Hepatocyte (in vitro differentiated cells): ENCODE measurements around the gene TTYH2. TPM values are rescaled to one million over a fixed set of nuclear protein-coding genes. Genes with fewer than 3 reads are reported as not detected.

ENCODE experiments used
- DNase-seq: peaks from one replicate; pipeline ENCODE4 v3.0.0-alpha.2; 2016; ENCODE audit warnings: low spot score
- H2AFZ ChIP-seq: fragments of 200-600 bp; sonication (generic); 2 replicates; pipeline ENCODE4 v1.6.0; 2016; ENCODE audit warnings: antibody characterized with exemption, mild to moderate bottlenecking
- H3K27ac ChIP-seq: fragments of 200-600 bp; sonication (generic); 2 replicates; pipeline ENCODE4 v1.5.1; 2016; ENCODE audit warnings: mild to moderate bottlenecking
- H3K27me3 ChIP-seq: fragments of 200-600 bp; sonication (generic); 2 replicates; pipeline ENCODE4 v1.6.1; 2016
- H3K36me3 ChIP-seq: fragments of 200-600 bp; sonication (generic); replicated peaks from 2 replicates; pipeline ENCODE4 v1.5.1; 2016; ENCODE audit warnings: low read depth; ENCODE audit not compliant: insufficient read depth
- H3K4me1 ChIP-seq: fragments of 200-600 bp; sonication (generic); 2 replicates; pipeline ENCODE4 v1.5.1; 2016; ENCODE audit warnings: mild to moderate bottlenecking, moderate library complexity; ENCODE audit not compliant: insufficient read depth
- H3K4me2 ChIP-seq: fragments of 200-600 bp; sonication (generic); 2 replicates; pipeline ENCODE4 v1.6.0; 2016
- H3K4me3 ChIP-seq: fragments of 200-600 bp; sonication (generic); 2 replicates; pipeline ENCODE4 v1.5.1; 2016; ENCODE audit warnings: mild to moderate bottlenecking
- H3K79me2 ChIP-seq: fragments of 200-600 bp; sonication (generic); 2 replicates; pipeline ENCODE4 v1.6.0; 2017; ENCODE audit warnings: mild to moderate bottlenecking
- H3K9me2 ChIP-seq: fragments of 200-600 bp; sonication (generic); replicated peaks from 2 replicates; pipeline ENCODE4 v1.6.0; 2017; ENCODE audit warnings: mild to moderate bottlenecking; ENCODE audit not compliant: insufficient read depth
- H3K9me3 ChIP-seq: fragments of 200-600 bp; sonication (generic); 2 replicates; pipeline ENCODE4 v1.5.1; 2016; ENCODE audit warnings: low read depth, mild to moderate bottlenecking
- H4K20me1 ChIP-seq: fragments of 200-600 bp; sonication (generic); 2 replicates; pipeline ENCODE4 v1.6.0; 2016; ENCODE audit warnings: mild to moderate bottlenecking; ENCODE audit not compliant: insufficient read depth, poor library complexity, severe bottlenecking
- EZH2 ChIP-seq: fragments of 200-600 bp; sonication (generic); IDR thresholded peaks from 2 replicates; pipeline ENCODE4 v1.6.1; 2016; ENCODE audit warnings: antibody characterized with exemption, mild to moderate bottlenecking, borderline replicate concordance
- EZH2phosphoT487 ChIP-seq: fragments of 200-600 bp; sonication (generic); IDR thresholded peaks from one replicate; pipeline ENCODE4 v1.6.1; 2018; ENCODE audit warnings: antibody characterized with exemption, mild to moderate bottlenecking, low read depth, moderate library complexity; ENCODE audit not compliant: unreplicated experiment, severe bottlenecking
- WGBS: methylation state at CpG from one replicate; pipeline ENCODE4 v1.1.6; 2016; ENCODE audit warnings: low lambda C conversion rate; ENCODE audit errors: missing lambda C conversion rate; 5-methylcytosine and 5-hydroxymethylcytosine counted together
- polyA plus RNA-seq: library from polyadenylated mRNA; unstranded; fragments of >200 nt; fragmentation: Nextera tagmentation; extraction: Ambion mirVana; gene quantifications from 2 replicates; pipeline ENCODE4 v1.2.1, GENCODE V29; 2016
- total RNA-seq: library from RNA; depleted of rRNA; stranded (reverse); fragments of >200 nt; gene quantifications from 2 replicates; pipeline ENCODE4 v1.2.3, GENCODE V29; 2014
- TF ChIP-seq, protein P1 (sequence below): fragments of 200-600 bp; sonication (generic); IDR thresholded peaks from 2 replicates; pipeline ENCODE4 v1.5.1; 2016; ENCODE audit warnings: antibody characterized with exemption, mild to moderate bottlenecking; ENCODE audit not compliant: poor library complexity

TTYH2 gene
- total and polyA plus RNA-seq, 2 experiments from 2014 or later, result 7.4 to 7.8 TPM

DNA sequence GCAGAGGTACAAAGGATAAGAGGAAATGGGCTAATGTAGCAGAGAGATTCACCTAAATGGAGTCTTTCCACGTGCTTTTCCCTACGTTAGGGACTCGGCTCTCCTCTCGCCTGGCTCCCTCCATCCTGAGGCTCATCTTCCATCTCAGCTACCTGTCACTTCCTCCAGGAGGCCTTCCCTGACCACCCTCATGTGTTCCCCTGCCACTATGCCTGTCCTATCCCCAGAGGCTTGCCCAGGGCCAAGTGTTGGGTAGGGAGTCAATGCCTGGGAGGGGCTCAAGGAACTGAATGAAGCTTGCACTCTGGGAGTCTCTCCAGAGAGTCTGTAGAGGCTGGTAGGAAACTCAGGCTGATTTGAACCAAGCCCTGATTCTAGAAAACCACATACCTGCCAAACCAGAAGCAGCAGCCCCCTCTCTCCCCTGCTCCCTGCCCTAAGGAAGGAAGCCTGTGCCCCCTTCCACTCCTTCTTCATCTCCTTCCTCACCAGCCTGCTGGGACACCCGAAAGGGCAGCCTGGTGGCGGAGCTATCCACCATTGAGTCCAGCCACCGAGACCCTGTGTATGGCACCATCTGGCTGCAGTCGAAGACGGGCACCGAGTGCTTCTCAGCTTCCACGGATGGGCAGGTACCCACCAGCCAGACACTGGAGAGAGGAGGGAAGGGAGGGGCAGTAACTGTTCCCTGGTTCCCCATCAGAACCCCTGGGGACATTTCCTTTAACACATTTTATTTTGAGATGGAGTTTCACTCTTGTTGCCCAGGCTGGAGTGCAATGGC lies 86.0 kb downstream of the TTYH2 start:
- Histone ChIP-seq H3K4me1 (no peaks in the 10 kb centered on the region), H3K9me2 (no peaks in the 10 kb centered on the region), H3K4me3 (no peak overlapping the region), H2AFZ (no peak overlapping the region), H4K20me1 (no peaks in the 10 kb centered on the region), H3K79me2 (no peaks in the 10 kb centered on the region), H3K27me3 (no peaks in the 10 kb centered on the region), H3K27ac (no peak overlapping the region), H3K9me3 (no peaks in the 10 kb centered on the region), H3K4me2 (no peak overlapping the region), H3K36me3 (no peaks in the 10 kb centered on the region)
- WGBS, result 87% methylated on average over 11 of the region's 11 CpGs
- no peak for TF ChIP-seq EZH2
- TF ChIP-seq, protein P1, sequence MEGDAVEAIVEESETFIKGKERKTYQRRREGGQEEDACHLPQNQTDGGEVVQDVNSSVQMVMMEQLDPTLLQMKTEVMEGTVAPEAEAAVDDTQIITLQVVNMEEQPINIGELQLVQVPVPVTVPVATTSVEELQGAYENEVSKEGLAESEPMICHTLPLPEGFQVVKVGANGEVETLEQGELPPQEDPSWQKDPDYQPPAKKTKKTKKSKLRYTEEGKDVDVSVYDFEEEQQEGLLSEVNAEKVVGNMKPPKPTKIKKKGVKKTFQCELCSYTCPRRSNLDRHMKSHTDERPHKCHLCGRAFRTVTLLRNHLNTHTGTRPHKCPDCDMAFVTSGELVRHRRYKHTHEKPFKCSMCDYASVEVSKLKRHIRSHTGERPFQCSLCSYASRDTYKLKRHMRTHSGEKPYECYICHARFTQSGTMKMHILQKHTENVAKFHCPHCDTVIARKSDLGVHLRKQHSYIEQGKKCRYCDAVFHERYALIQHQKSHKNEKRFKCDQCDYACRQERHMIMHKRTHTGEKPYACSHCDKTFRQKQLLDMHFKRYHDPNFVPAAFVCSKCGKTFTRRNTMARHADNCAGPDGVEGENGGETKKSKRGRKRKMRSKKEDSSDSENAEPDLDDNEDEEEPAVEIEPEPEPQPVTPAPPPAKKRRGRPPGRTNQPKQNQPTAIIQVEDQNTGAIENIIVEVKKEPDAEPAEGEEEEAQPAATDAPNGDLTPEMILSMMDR, result no peak
- TF ChIP-seq EZH2phosphoT487, result no peak
- no peak for DNase-seq

DNA sequence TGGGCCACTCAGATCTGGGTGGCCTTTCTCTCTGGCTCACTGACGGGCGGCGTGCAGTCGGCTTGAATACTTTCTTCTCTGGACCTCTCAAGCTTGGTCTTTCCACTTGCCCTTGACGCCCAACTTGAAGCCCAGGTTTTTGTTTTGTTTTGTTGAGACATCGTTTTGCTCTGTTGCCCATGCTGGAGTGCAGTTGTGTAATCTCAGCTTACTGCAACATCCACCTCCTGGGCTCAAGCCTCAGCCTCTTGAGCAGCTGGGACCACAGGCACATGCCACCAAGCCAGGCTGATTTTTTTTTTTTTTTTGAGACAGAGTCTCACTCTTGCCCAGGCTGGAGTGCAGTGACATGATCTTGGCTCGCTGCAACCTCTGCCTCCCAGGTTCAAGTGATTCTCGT lies 89.9 kb downstream of the TTYH2 start:
- H3K9me3 ChIP-seq, result no peaks in the 10 kb centered on the region
- H3K27me3 ChIP-seq, result no peaks in the 10 kb centered on the region
- no peak overlapping the region for H3K4me2 ChIP-seq
- no peak overlapping the region for H2AFZ ChIP-seq
- TF ChIP-seq, protein P1, result no peak
- no peak for TF ChIP-seq EZH2
- no peak for TF ChIP-seq EZH2phosphoT487
- H3K4me1 ChIP-seq, result no peaks in the 10 kb centered on the region
- H3K79me2 ChIP-seq, result no peaks in the 10 kb centered on the region
- H3K4me3 ChIP-seq, result no peak overlapping the region
- no peaks in the 10 kb centered on the region for H4K20me1 ChIP-seq
- 90% methylated on average over 8 of the region's 8 CpGs for WGBS
- no peak overlapping the region for H3K27ac ChIP-seq
- no peak for DNase-seq
- H3K9me2 ChIP-seq, result no peaks in the 10 kb centered on the region
- H3K36me3 ChIP-seq, result no peaks in the 10 kb centered on the region

DNA sequence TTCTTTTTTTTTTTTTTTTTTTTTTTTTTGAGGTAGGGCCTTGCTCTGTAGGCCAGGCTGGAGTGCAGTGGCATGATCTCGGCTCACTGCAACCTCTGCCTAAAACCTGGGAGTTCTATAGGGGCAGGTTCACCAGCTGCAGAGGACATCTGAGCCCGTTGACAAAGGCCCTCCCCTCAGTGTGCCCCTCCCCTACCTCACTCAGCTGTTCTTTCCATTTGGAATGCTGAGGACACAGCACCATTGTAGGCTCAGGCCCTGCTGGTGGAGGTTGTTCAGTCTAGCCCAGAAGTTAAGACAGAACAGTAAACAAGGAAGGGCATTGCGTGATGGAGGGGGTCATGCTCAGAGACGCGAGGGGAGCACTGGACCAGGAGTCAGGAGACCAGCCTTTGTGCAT lies 90.8 kb downstream of the TTYH2 start:
- no peaks in the 10 kb centered on the region for H3K9me3 ChIP-seq
- TF ChIP-seq EZH2phosphoT487, result no peak
- TF ChIP-seq, protein P1, result no peak
- TF ChIP-seq EZH2, result no peak
- no peak overlapping the region for H3K4me3 ChIP-seq
- 72% methylated on average over 5 of the region's 5 CpGs for WGBS
- no peaks in the 10 kb centered on the region for H3K79me2 ChIP-seq
- H3K4me2 ChIP-seq, result no peak overlapping the region
- H2AFZ ChIP-seq, result no peak overlapping the region
- no peaks in the 10 kb centered on the region for H3K27me3 ChIP-seq
- no peaks in the 10 kb centered on the region for H4K20me1 ChIP-seq
- H3K9me2 ChIP-seq, result no peaks in the 10 kb centered on the region
- DNase-seq, result no peak
- H3K36me3 ChIP-seq, result no peaks in the 10 kb centered on the region
- H3K4me1 ChIP-seq, result no peaks in the 10 kb centered on the region
- no peak overlapping the region for H3K27ac ChIP-seq
